H9 (cell line): ENCODE data around the gene SLC9A1. TPM values are rescaled to one million over a fixed set of nuclear protein-coding genes. Genes with fewer than 3 reads are reported as not detected.

ENCODE experiments used
- DNase-seq: peaks from one replicate; pipeline ENCODE4 v3.0.0-alpha.2; 2017
- H2AFZ ChIP-seq: one replicate; pipeline ENCODE4 v1.6.1; 2013; ENCODE audit warnings: mild to moderate bottlenecking, low read length, control low read depth, moderate library complexity
- H2AK5ac ChIP-seq: 2 replicates; pipeline ENCODE4 v1.6.1; 2013; ENCODE audit warnings: low read length, control low read depth, mixed read lengths; ENCODE audit not compliant: insufficient read length
- H2BK120ac ChIP-seq: one replicate; pipeline ENCODE4 v1.6.1; 2013; ENCODE audit warnings: low read depth, mild to moderate bottlenecking, low read length, control low read depth, inconsistent platforms; ENCODE audit not compliant: poor library complexity, severe bottlenecking
- H2BK12ac ChIP-seq: 2 replicates; pipeline ENCODE4 v1.6.1; 2013; ENCODE audit warnings: low read length, control low read depth, mixed read lengths, low read depth; ENCODE audit not compliant: insufficient read length
- H2BK15ac ChIP-seq: 2 replicates; pipeline ENCODE4 v1.6.1; 2013; ENCODE audit warnings: low read depth, low read length, control low read depth
- H2BK20ac ChIP-seq: one replicate; pipeline ENCODE4 v1.6.1; 2013; ENCODE audit warnings: low read depth, mild to moderate bottlenecking, low read length, control low read depth, inconsistent platforms; ENCODE audit not compliant: poor library complexity, severe bottlenecking
- H2BK5ac ChIP-seq: 2 replicates; pipeline ENCODE4 v1.6.1; 2013; ENCODE audit warnings: low read length, control low read depth, mixed read lengths; ENCODE audit not compliant: insufficient read length
- H3K14ac ChIP-seq: 2 replicates; pipeline ENCODE4 v1.6.1; 2013; ENCODE audit warnings: low read length, control low read depth; ENCODE audit not compliant: insufficient read depth
- H3K18ac ChIP-seq: 2 replicates; pipeline ENCODE4 v1.6.1; 2013; ENCODE audit warnings: low read depth, mild to moderate bottlenecking, mixed read lengths, low read length, control low read depth; ENCODE audit not compliant: insufficient read length
- H3K23ac ChIP-seq: 2 replicates; pipeline ENCODE4 v1.6.1; 2013; ENCODE audit warnings: low read length, control low read depth, mixed read lengths, low read depth; ENCODE audit not compliant: insufficient read length
- H3K23me2 ChIP-seq: 2 replicates; pipeline ENCODE4 v1.6.1; 2013; ENCODE audit warnings: low read depth, mild to moderate bottlenecking, mixed read lengths, low read length, control low read depth; ENCODE audit not compliant: insufficient read length, poor library complexity, severe bottlenecking
- H3K27ac ChIP-seq: 2 replicates; pipeline ENCODE4 v1.5.1; 2013; ENCODE audit warnings: low read length, control low read depth, mixed read lengths, low read depth; ENCODE audit not compliant: insufficient read length
- H3K27me3 ChIP-seq: 2 replicates; pipeline ENCODE4 v1.6.1; 2013; ENCODE audit warnings: low read length, control low read depth, inconsistent platforms; ENCODE audit not compliant: insufficient read depth
- H3K4ac ChIP-seq: 2 replicates; pipeline ENCODE4 v1.6.1; 2013; ENCODE audit warnings: low read depth, mild to moderate bottlenecking, control low read depth, inconsistent platforms, low read length, moderate library complexity
- H3K4me1 ChIP-seq: 2 replicates; pipeline ENCODE4 v1.6.1; 2013; ENCODE audit warnings: low read length, control low read depth, inconsistent platforms; ENCODE audit not compliant: insufficient read depth
- H3K4me2 ChIP-seq: 2 replicates; pipeline ENCODE4 v1.6.1; 2013; ENCODE audit warnings: low read length, control low read depth, mixed read lengths; ENCODE audit not compliant: insufficient read length, insufficient read depth
- H3K56ac ChIP-seq: 2 replicates; pipeline ENCODE4 v1.6.1; 2013; ENCODE audit warnings: low read depth, mild to moderate bottlenecking, mixed read lengths, low read length, control low read depth; ENCODE audit not compliant: insufficient read length
- H3K79me1 ChIP-seq: 2 replicates; pipeline ENCODE4 v1.6.1; 2013; ENCODE audit warnings: low read depth, mild to moderate bottlenecking, moderate library complexity, low read length, control low read depth, inconsistent platforms; ENCODE audit not compliant: insufficient read depth, poor library complexity, severe bottlenecking
- H3K79me2 ChIP-seq: 2 replicates; pipeline ENCODE4 v1.6.1; 2013; ENCODE audit warnings: low read length, control low read depth, inconsistent platforms; ENCODE audit not compliant: insufficient read depth
- H3K9ac ChIP-seq: 2 replicates; pipeline ENCODE4 v1.6.1; 2013; ENCODE audit warnings: low read length, control low read depth, mixed read lengths; ENCODE audit not compliant: insufficient read length; ENCODE audit errors: extremely low read depth
- H3K9me3 ChIP-seq: one replicate; pipeline ENCODE4 v1.6.1; 2013; ENCODE audit warnings: low read depth, low read length, inconsistent platforms; ENCODE audit not compliant: control insufficient read depth
- H3T11ph ChIP-seq: one replicate; pipeline ENCODE4 v1.6.1; 2013; ENCODE audit warnings: mild to moderate bottlenecking, low read length, control low read depth, inconsistent platforms
- H4K20me1 ChIP-seq: one replicate; pipeline ENCODE4 v1.6.1; 2013; ENCODE audit not compliant: control insufficient read depth, insufficient read length, insufficient read depth
- H4K5ac ChIP-seq: 2 replicates; pipeline ENCODE4 v1.6.1; 2013; ENCODE audit warnings: low read depth, mild to moderate bottlenecking, mixed read lengths, low read length, control low read depth; ENCODE audit not compliant: insufficient read length
- H4K8ac ChIP-seq: replicated peaks from 2 replicates; pipeline ENCODE4 v1.6.1; 2013; ENCODE audit warnings: low read length, control low read depth, mixed read lengths, low read depth; ENCODE audit not compliant: insufficient read length
- H4K91ac ChIP-seq: 2 replicates; pipeline ENCODE4 v1.6.1; 2013; ENCODE audit warnings: low read depth, mild to moderate bottlenecking, moderate library complexity, mixed read lengths, low read length, control low read depth; ENCODE audit not compliant: insufficient read length
- H3K27ac Mint-ChIP-seq, 3 experiments: 2 replicates in 2 of 3; 3 replicates in 1 of 3; pipeline ENCODE4 v1.8.0; 2020 to 2021; ENCODE audit warnings: mixed read lengths in 3 of 3, mild to moderate bottlenecking in 1 of 3, moderate library complexity in 1 of 3
- H3K27me3 Mint-ChIP-seq: 2 replicates; pipeline ENCODE4 v1.8.0; 2021; ENCODE audit warnings: low read depth, mild to moderate bottlenecking, moderate library complexity, mixed read lengths
- H3K36me3 Mint-ChIP-seq, 3 experiments: 2 replicates in 2 of 3; 3 replicates in 1 of 3; pipeline ENCODE4 v1.8.0; 2020 to 2021; ENCODE audit warnings: low read depth in 3 of 3, mixed read lengths in 3 of 3; ENCODE audit not compliant: insufficient read depth in 1 of 3
- H3K4me1 Mint-ChIP-seq, 2 experiments: 2 replicates each; pipeline ENCODE4 v1.8.0; 2020; ENCODE audit warnings: mixed read lengths in 2 of 2
- H3K4me3 Mint-ChIP-seq, 2 experiments: 2 replicates in 1 of 2; 3 replicates in 1 of 2; pipeline ENCODE4 v1.8.0; 2020 to 2021; ENCODE audit warnings: mild to moderate bottlenecking in 2 of 2, mixed read lengths in 2 of 2, moderate library complexity in 1 of 2
- H3K9me3 Mint-ChIP-seq, 2 experiments: 2 replicates in 1 of 2; 3 replicates in 1 of 2; pipeline ENCODE4 v1.8.0; 2020; ENCODE audit warnings: mild to moderate bottlenecking in 2 of 2, mixed read lengths in 2 of 2, moderate library complexity in 1 of 2
- CTCF ChIP-seq: fragments of 200-600 bp; sonication (generic); conservative IDR thresholded peaks from 3 replicates; pipeline ENCODE4 v1.8.0; 2021; ENCODE audit warnings: antibody characterized with exemption, mild to moderate bottlenecking
- WGBS: extraction: QIAGEN DNeasy Blood & Tissue Kit; methylation state at CpG from one replicate; pipeline ENCODE4 v1.1.7; 2013; ENCODE audit warnings: missing lambda C conversion rate, low lambda C conversion rate, mixed read lengths; ENCODE audit not compliant: insufficient read length; ENCODE audit errors: extremely low coverage; 5-methylcytosine and 5-hydroxymethylcytosine counted together
- total RNA-seq: library from RNA; stranded (reverse); gene quantifications from 2 replicates; pipeline ENCODE4 v1.2.1, GENCODE V29; 2021

SLC9A1 gene
- total RNA-seq, 1 experiment from 2014 or later = 20.8 TPM

- H3K14ac ChIP-seq = no peak overlapping the region
- H3K23me2 ChIP-seq = peaks cover 11% of the 10 kb centered on the region
- no peaks in the 10 kb centered on the region for H3K4me1 ChIP-seq
- H4K5ac ChIP-seq = no peak overlapping the region
- Mint-ChIP-seq H3K9me3 (no peaks in the 10 kb centered on the region), H3K4me3 (peak overlapping the region; percentile 76 to 95), H3K4me1 (peaks cover 28 to 33% of the 10 kb centered on the region in 2 experiments), H3K27me3 (no peaks in the 10 kb centered on the region; the same call in 1 of the 2 replicates), H3K27ac (peak overlapping the region in 1 of 3 experiments; percentile 88; a peak in 1 of 7 replicates), H3K36me3 (peaks cover 0 to 4% (median 2%) of the 10 kb centered on the region in 3 experiments; a peak in 1 of 7 replicates)
- no peak for DNase-seq
- TF ChIP-seq CTCF = no peak
- no peak overlapping the region for H3K56ac ChIP-seq
- H2BK12ac ChIP-seq = no peak overlapping the region
- H3K27ac ChIP-seq = no peak overlapping the region
- H3K18ac ChIP-seq = no peak overlapping the region
- H2BK5ac ChIP-seq = no peak overlapping the region
- H3K4ac ChIP-seq = no peak overlapping the region
- H3K23ac ChIP-seq = no peak overlapping the region
- WGBS = no CpG with 5 or more reads among the region's 21 CpGs
- no peak overlapping the region for H4K8ac ChIP-seq
- peak overlapping the region; percentile 81 for H3K9ac ChIP-seq
- no peaks in the 10 kb centered on the region for H3K27me3 ChIP-seq
- peaks cover 4% of the 10 kb centered on the region for H3K79me1 ChIP-seq
- H2AK5ac ChIP-seq = no peak overlapping the region
- H3K9me3 ChIP-seq = no peaks in the 10 kb centered on the region
- H4K91ac ChIP-seq = no peak overlapping the region
- no peak overlapping the region for H2BK120ac ChIP-seq
- no peak overlapping the region for H2BK15ac ChIP-seq
- peak overlapping the region; percentile 96 for H3K4me2 ChIP-seq
- no peaks in the 10 kb centered on the region for H3K79me2 ChIP-seq
- no peak overlapping the region for H3T11ph ChIP-seq
- H4K20me1 ChIP-seq = no peaks in the 10 kb centered on the region
- H2AFZ ChIP-seq = no peak overlapping the region
- no peak overlapping the region for H2BK20ac ChIP-seq
Observed at GRCh38 chr1:27153927-27154358, 982 bp downstream of the SLC9A1 start.
